Choroid plexus epithelial cell (primary cell): ENCODE measurements around the gene PSMB3.
A peak's percentile ranks its signal among the peaks of the same experiment; 100 is the strongest.

Source experiments
- DNase-seq: peaks from one replicate; pipeline ENCODE4 v3.0.0-alpha.2; 2010; ENCODE audit warnings: low read depth
- H3K4me3 ChIP-seq: 2 replicates; pipeline ENCODE4 v1.5.1; 2011; ENCODE audit warnings: low read depth, mild to moderate bottlenecking, control low read depth, low read length, moderate library complexity
- TF ChIP-seq, protein P1 (sequence below): conservative IDR thresholded peaks from 2 replicates; pipeline ENCODE4 v1.5.1; 2011; ENCODE audit warnings: low read depth, mild to moderate bottlenecking, control low read depth, inconsistent platforms, low read length, moderate library complexity

The PSMB3 gene

DNA sequence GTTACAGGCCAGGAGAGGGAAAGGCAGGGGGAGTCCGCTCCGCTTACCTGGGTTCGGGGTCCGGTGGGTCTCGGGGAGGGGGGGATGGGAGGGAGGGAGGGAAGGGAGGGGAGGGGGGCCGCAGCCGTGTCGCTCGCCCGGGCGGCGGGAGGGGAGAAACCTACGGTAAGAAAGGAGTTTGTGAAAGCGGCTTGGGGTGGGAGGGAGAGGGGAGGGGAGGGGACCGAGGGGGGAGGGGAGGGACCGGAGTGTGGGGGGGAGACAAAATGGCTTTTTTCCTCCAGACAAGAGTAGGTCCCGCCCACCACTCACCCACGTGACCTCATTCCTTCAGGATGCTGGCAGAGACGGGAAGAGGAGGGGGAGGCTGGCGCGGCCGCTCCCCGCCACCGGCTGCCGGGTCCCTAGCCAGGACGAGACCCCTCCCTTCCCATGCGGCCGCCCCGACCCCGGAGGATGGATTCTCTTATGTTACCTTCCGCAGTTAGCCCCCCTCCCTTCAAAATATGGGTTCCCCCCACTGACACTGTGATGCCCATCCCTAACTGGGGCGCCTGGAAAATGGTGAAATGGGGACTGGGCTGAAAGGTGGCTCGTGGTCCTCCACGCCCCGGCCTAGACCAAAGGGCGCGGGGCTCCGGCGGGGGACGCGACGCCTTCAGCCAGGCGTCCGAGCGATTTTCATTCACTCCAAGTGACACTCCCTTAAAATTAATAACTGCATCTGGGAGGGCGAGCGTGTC, 4.2 kb upstream of the PSMB3 start, which contains the start of gene PCGF2:
PCGF2 (minus strand) TSS at position 188 of the 743 bp plus-strand sequence. CDS start 7,934 bp downstream, outside the sequence.
- H3K4me3 ChIP-seq = peak within 1 kb of the TSS; percentile 99
- peak; percentile 83 for DNase-seq
- TF ChIP-seq, protein P1, sequence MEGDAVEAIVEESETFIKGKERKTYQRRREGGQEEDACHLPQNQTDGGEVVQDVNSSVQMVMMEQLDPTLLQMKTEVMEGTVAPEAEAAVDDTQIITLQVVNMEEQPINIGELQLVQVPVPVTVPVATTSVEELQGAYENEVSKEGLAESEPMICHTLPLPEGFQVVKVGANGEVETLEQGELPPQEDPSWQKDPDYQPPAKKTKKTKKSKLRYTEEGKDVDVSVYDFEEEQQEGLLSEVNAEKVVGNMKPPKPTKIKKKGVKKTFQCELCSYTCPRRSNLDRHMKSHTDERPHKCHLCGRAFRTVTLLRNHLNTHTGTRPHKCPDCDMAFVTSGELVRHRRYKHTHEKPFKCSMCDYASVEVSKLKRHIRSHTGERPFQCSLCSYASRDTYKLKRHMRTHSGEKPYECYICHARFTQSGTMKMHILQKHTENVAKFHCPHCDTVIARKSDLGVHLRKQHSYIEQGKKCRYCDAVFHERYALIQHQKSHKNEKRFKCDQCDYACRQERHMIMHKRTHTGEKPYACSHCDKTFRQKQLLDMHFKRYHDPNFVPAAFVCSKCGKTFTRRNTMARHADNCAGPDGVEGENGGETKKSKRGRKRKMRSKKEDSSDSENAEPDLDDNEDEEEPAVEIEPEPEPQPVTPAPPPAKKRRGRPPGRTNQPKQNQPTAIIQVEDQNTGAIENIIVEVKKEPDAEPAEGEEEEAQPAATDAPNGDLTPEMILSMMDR = no peak

GRCh38 chr17:38748892-38749222, 3.7 kb upstream of the PSMB3 start:
- DNase-seq = no peak
- peak overlapping the region; percentile 99 for H3K4me3 ChIP-seq
- TF ChIP-seq, protein P1 = no peak

- peak; percentile 66 for DNase-seq
- peak overlapping the region; percentile 99 for H3K4me3 ChIP-seq
- TF ChIP-seq, protein P1 = no peak
Observed at GRCh38 chr17:38749223-38750043, 3.1 kb upstream of the PSMB3 start.

DNA sequence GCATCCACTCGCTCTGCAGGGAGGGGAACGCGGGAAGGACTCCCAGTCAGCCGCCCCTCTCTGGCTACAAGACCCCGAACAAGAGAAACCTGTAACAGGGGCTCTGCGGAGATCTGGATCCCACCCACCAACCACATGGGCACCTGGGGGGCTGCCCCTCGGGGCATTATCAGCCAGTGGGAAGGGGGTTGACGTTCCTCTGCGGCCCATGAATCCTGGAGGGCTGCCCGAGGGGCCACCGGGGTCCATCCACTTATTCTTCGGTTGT, 2.6 kb upstream of the PSMB3 start:
- DNase-seq = no peak
- TF ChIP-seq, protein P1 = no peak
- H3K4me3 ChIP-seq = peak overlapping the region; percentile 99

- TF ChIP-seq, protein P1 = no peak
- H3K4me3 ChIP-seq = peak overlapping the region; percentile 99
- DNase-seq = no peak
Observed at GRCh38 chr17:38750312-38751121, 2.0 kb upstream of the PSMB3 start.

DNA sequence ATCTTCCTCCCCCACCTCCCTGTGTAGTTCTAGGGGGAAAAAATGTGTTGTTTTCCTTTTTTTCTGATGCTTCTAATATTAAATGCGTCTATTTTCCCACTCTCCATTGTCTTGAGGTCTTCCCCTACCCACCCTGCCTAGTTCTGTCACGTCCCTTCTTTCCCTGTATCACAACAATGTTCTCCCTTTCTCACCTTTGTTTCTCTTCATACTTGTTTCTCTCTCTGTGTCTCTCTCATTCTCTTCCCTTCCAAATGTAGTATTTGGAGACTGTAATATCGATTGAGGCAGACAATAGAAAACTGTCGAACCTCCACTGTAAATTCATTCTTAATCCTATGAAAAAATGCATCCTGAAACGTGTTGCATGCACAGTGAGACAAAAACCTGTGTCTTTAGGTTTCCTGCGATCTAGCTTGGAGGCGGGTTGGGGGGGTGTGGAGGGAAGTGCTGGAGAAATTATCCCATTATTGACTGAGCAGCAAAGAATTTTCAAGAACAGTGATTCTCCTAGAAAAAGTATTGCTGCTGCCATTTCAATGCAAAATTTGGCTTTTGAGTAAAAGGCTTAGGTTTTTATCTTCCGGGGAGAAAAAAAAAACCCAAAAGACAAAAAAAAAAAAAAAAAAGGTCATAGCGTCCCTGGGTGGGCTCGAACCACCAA, 1.3 kb upstream of the PSMB3 start:
- DNase-seq = no peak
- H3K4me3 ChIP-seq = peak overlapping the region; percentile 99

More for the DNA sequence above, 1.3 kb upstream of the PSMB3 start:
- TF ChIP-seq, protein P1 = no peak
